B cell (primary cell): ENCODE results near the gene CLINT1.

Experiments
- CTCF ChIP-seq: fragments of 200-600 bp; IDR thresholded peaks from one replicate; pipeline ENCODE4 v1.8.0; 2022; ENCODE audit warnings: antibody characterized with exemption, mild to moderate bottlenecking
- EZH2 ChIP-seq: IDR thresholded peaks from 2 replicates; pipeline ENCODE4 v1.6.1; 2012; ENCODE audit warnings: borderline replicate concordance, low read depth, mild to moderate bottlenecking, moderate library complexity, low read length; ENCODE audit not compliant: insufficient read depth, poor library complexity, severe bottlenecking

DNA sequence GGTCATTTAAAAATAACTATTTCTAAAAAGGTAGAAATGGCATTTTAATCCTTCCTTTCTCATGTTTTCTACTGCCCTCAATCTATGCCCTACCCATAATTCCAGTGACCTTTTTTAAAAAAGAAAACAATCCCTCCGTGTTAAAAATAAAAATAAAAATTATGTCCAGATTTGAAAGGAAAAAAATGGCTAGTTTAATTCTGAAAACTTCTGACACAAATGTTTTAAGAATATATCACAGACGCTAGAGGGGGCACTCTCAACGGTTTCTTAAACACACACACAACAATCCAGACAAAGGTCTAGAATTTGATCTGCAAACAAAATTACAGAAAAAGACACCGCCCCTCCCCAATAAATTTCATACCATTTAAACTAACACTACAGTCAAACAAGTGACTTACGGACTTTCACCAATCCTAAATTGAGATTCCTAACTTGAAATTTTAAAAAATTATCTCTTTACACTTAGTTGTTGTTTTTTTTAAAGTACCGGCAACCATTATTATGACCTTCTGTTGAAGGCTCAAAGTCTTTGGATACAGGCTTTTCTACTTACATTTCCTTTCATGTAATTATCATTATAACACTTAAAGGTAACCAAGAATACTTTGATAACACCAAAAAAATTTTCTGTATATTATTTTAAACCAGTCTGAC lies 38.2 kb downstream of the CLINT1 start:
- TF ChIP-seq CTCF (peak; percentile 72), EZH2 (no peak)
